Measurements from ENCODE around the gene HNRNPA2B1. TPM values are rescaled to one million over a fixed set of nuclear protein-coding genes. Genes with fewer than 3 reads are reported as not detected.
"Not testable (repeated sequence)": the region's sequence is repeated elsewhere in the genome, so short reads cannot be mapped to it uniquely, and the experiment has no call there.

Gene HNRNPA2B1
- total RNA-seq, 1 donor from 2014 or later, result 484 TPM

GRCh38 chr7:26187380-26188205, 13.0 kb downstream of the HNRNPA2B1 start:
- DNase-seq (ENCODE audit: extremely low spot score, unreplicated experiment), result no peak
- H3K27ac Mint-ChIP-seq (ENCODE audit: unreplicated experiment), result peak overlapping the region; percentile 18
- H3K4me3 Mint-ChIP-seq (ENCODE audit: unreplicated experiment), result no peak overlapping the region
- H3K36me3 Mint-ChIP-seq (ENCODE audit: unreplicated experiment), result peaks cover 70% of the 10 kb centered on the region
- TF ChIP-seq CTCF (IDR thresholded peaks at IDR 0.05), result no peak
- H3K9me3 Mint-ChIP-seq (ENCODE audit: unreplicated experiment), result no peaks in the 10 kb centered on the region
- no peaks in the 10 kb centered on the region for H3K27me3 Mint-ChIP-seq (ENCODE audit: unreplicated experiment)
- peaks cover 22% of the 10 kb centered on the region for H3K4me1 Mint-ChIP-seq (ENCODE audit: unreplicated experiment)

GRCh38 chr7:26186364-26187311, 13.9 kb downstream of the HNRNPA2B1 start:
- peaks cover 60% of the 10 kb centered on the region for H3K36me3 Mint-ChIP-seq (ENCODE audit: unreplicated experiment)
- no peaks in the 10 kb centered on the region for H3K9me3 Mint-ChIP-seq (ENCODE audit: unreplicated experiment)
- no peak for DNase-seq (ENCODE audit: extremely low spot score, unreplicated experiment)
- no peak overlapping the region for H3K4me3 Mint-ChIP-seq (ENCODE audit: unreplicated experiment)
- H3K4me1 Mint-ChIP-seq (ENCODE audit: unreplicated experiment), result peaks cover 16% of the 10 kb centered on the region
- no peaks in the 10 kb centered on the region for H3K27me3 Mint-ChIP-seq (ENCODE audit: unreplicated experiment)
- H3K27ac Mint-ChIP-seq (ENCODE audit: unreplicated experiment), result peak overlapping the region; percentile 18
- TF ChIP-seq CTCF (IDR thresholded peaks at IDR 0.05), result no peak

- DNase-seq (ENCODE audit: extremely low spot score, unreplicated experiment), result no peak
- H3K27ac Mint-ChIP-seq (ENCODE audit: unreplicated experiment), result no peak overlapping the region
- no peaks in the 10 kb centered on the region for H3K9me3 Mint-ChIP-seq (ENCODE audit: unreplicated experiment)
- H3K36me3 Mint-ChIP-seq (ENCODE audit: unreplicated experiment), result peaks cover 52% of the 10 kb centered on the region
- peaks cover 17% of the 10 kb centered on the region for H3K4me1 Mint-ChIP-seq (ENCODE audit: unreplicated experiment)
- no peaks in the 10 kb centered on the region for H3K27me3 Mint-ChIP-seq (ENCODE audit: unreplicated experiment)
- no peak for TF ChIP-seq CTCF (IDR thresholded peaks at IDR 0.05)
- H3K4me3 Mint-ChIP-seq (ENCODE audit: unreplicated experiment), result no peak overlapping the region
Measured at GRCh38 chr7:26185844-26186180, 14.7 kb downstream of the HNRNPA2B1 start.

- H3K9me3 Mint-ChIP-seq (ENCODE audit: unreplicated experiment), result no peaks in the 10 kb centered on the region
- no peak for DNase-seq (ENCODE audit: extremely low spot score, unreplicated experiment)
- H3K4me1 Mint-ChIP-seq (ENCODE audit: unreplicated experiment), result peaks cover 15% of the 10 kb centered on the region
- no peak overlapping the region for H3K27ac Mint-ChIP-seq (ENCODE audit: unreplicated experiment)
- no peaks in the 10 kb centered on the region for H3K27me3 Mint-ChIP-seq (ENCODE audit: unreplicated experiment)
- peaks cover 47% of the 10 kb centered on the region for H3K36me3 Mint-ChIP-seq (ENCODE audit: unreplicated experiment)
- no peak for TF ChIP-seq CTCF (IDR thresholded peaks at IDR 0.05)
- H3K4me3 Mint-ChIP-seq (ENCODE audit: unreplicated experiment), result no peak overlapping the region
Measured at GRCh38 chr7:26185131-26185843, 15.3 kb downstream of the HNRNPA2B1 start.

GRCh38 chr7:26184281-26185101, 16.1 kb downstream of the HNRNPA2B1 start:
- not testable (repeated sequence) for DNase-seq (ENCODE audit: extremely low spot score, unreplicated experiment); H3K9me3 Mint-ChIP-seq (ENCODE audit: unreplicated experiment); H3K4me3 Mint-ChIP-seq (ENCODE audit: unreplicated experiment); H3K27me3 Mint-ChIP-seq (ENCODE audit: unreplicated experiment); H3K27ac Mint-ChIP-seq (ENCODE audit: unreplicated experiment)
- Mint-ChIP-seq H3K4me1 (ENCODE audit: unreplicated experiment) (peaks cover 15% of the 10 kb centered on the region), H3K36me3 (ENCODE audit: unreplicated experiment) (peaks cover 40% of the 10 kb centered on the region)
